ENCODE measurements around the gene GPR4.
A peak's percentile ranks its signal among the peaks of the same experiment; 100 is the strongest.

GPR4 gene

DNA sequence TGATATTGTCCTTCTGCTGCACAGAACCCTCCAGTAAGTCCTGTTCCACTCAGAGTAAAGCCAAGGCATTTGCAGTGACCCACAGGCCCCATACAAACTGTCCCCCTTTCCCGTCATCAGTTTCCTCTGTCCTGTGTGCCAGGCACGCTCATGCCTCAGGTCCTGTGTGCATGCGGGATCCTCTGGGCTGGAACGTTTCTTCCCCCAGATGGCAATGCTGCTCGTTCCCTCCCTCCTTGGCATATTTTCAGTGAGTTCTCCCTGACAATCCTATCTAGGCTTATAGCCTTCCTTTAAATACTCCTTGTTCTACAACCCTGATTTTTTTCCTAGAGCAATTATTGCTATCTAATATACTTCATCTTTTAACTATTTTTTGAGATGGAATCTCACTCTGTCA lies 23.2 kb downstream of the GPR4 start:
- Histone ChIP-seq H2BK5ac (ENCODE audit: low read depth, low read length, poor library complexity, severe bottlenecking) (no peak overlapping the region), H3K9me3 (ENCODE audit: control insufficient read depth, low read length) (no peaks in the 10 kb centered on the region), H3K4me1 (ENCODE audit: control insufficient read depth, insufficient read depth, low read depth, low read length) (peaks cover 20% of the 10 kb centered on the region), H2AK5ac (ENCODE audit: low read length, severe bottlenecking) (peak overlapping the region; percentile 50), H2BK120ac (ENCODE audit: low read depth, low read length) (no peak overlapping the region), H4K8ac (ENCODE audit: low read length) (peak overlapping the region; percentile 10), H2BK15ac (ENCODE audit: low read depth, poor library complexity, severe bottlenecking) (no peak overlapping the region), H2AFZ (ENCODE audit: low read depth, low read length) (no peak overlapping the region), H4K91ac (ENCODE audit: low read length) (no peak overlapping the region), H3K27me3 (ENCODE audit: control insufficient read depth in 1 of 2, insufficient read depth in 1 of 2, low read length in 2 of 2) (no peaks in the 10 kb centered on the region), H3K36me3 (ENCODE audit: control insufficient read depth in 1 of 2, insufficient read depth in 2 of 2, low read depth in 1 of 2, low read length in 2 of 2) (peaks cover 7 to 14% of the 10 kb centered on the region in 2 experiments), H3K9ac (ENCODE audit: low read length) (peak overlapping the region; percentile 64), H3K27ac (ENCODE audit: low read length, poor library complexity, severe bottlenecking) (peak overlapping the region; percentile 6), H3K4me3 (ENCODE audit: insufficient read depth in 1 of 2, low read depth in 1 of 2, low read length in 2 of 2) (no peak overlapping the region), H3K23ac (ENCODE audit: low read length in 2 of 2) (no peak overlapping the region), H3K79me1 (replicated peaks; ENCODE audit: low read length, poor library complexity, severe bottlenecking) (peaks cover 22% of the 10 kb centered on the region), H2BK12ac (ENCODE audit: low read length in 2 of 2) (peak overlapping the region in 1 of 2 experiments; percentile 9), H3K4ac (ENCODE audit: low read depth in 1 of 2, low read length in 2 of 2) (peak overlapping the region in 1 of 2 experiments; percentile 71), H3K4me2 (ENCODE audit: low read length, poor library complexity, severe bottlenecking) (no peak overlapping the region), H3K14ac (ENCODE audit: low read length in 2 of 2) (peak overlapping the region in 1 of 2 experiments; percentile 35), H3K18ac (ENCODE audit: low read depth in 1 of 2, low read length in 2 of 2) (peak overlapping the region; percentile 11 to 40)
- WGBS = 94% methylated on average over 5 of the region's 5 CpGs
- no peak for DNase-seq

DNA sequence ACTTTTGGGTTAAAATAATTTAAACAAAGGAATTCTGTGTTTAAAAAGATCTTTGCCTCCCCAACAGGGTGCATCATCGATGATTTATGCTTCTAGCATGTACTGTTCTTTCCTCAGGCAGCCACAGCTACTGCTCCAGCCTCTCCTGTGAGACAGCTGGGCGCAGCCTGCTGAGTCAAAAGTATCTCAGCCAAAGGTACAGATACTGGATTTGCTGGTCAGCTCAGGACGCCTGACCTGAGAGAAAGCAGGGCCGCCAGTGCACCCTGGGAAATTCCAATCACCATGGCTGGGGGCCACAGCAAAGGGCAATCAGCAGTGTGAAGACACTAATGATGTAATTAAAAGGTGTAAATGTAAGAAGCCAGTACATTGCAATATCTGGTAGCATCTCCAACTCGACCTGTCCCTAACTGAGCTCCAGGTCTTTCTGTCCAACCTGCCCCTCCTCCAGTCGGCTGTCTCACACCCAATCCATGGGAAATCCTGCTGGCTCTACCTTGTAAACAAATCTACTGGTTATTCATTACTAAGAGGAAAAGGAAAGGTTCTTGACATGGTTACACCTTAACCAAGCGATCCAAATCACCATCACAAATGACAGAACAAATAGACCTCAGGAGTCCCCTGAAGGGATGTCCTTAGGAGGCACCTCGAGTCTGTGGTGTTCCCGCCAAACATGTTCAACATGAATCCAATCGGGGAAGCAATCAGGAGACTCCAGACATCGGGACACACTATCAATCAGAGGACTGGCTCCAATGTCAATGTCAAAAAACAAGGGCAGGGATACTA lies 24.7 kb downstream of the GPR4 start:
- 35% methylated on average over 11 of the region's 11 CpGs for WGBS
- peak; percentile 93 for DNase-seq
- peaks cover 20% of the 10 kb centered on the region for H3K4me1 ChIP-seq (ENCODE audit: control insufficient read depth, insufficient read depth, low read depth, low read length)
- peak overlapping the region in 1 of 2 experiments; percentile 21 for H3K4me3 ChIP-seq (ENCODE audit: insufficient read depth in 1 of 2, low read depth in 1 of 2, low read length in 2 of 2)
- H2AK5ac ChIP-seq (ENCODE audit: low read length, severe bottlenecking) = no peak overlapping the region
- peaks cover 26% of the 10 kb centered on the region for H3K79me1 ChIP-seq (replicated peaks; ENCODE audit: low read length, poor library complexity, severe bottlenecking)
- peak overlapping the region; percentile 95 for H3K27ac ChIP-seq (ENCODE audit: low read length, poor library complexity, severe bottlenecking)
- no peaks in the 10 kb centered on the region for H3K27me3 ChIP-seq (ENCODE audit: control insufficient read depth in 1 of 2, insufficient read depth in 1 of 2, low read length in 2 of 2)
- H2BK12ac ChIP-seq (ENCODE audit: low read length in 2 of 2) = peak overlapping the region; percentile 2 to 95
- H4K91ac ChIP-seq (ENCODE audit: low read length) = no peak overlapping the region
- peaks cover 7 to 14% of the 10 kb centered on the region in 2 experiments for H3K36me3 ChIP-seq (ENCODE audit: control insufficient read depth in 1 of 2, insufficient read depth in 2 of 2, low read depth in 1 of 2, low read length in 2 of 2)
- H2BK5ac ChIP-seq (ENCODE audit: low read depth, low read length, poor library complexity, severe bottlenecking) = peak overlapping the region; percentile 40
- H3K23ac ChIP-seq (ENCODE audit: low read length in 2 of 2) = no peak overlapping the region
- H2BK15ac ChIP-seq (ENCODE audit: low read depth, poor library complexity, severe bottlenecking) = peak overlapping the region; percentile 34
- H3K4ac ChIP-seq (ENCODE audit: low read depth in 1 of 2, low read length in 2 of 2) = peak overlapping the region; percentile 30 to 84
- H3K14ac ChIP-seq (ENCODE audit: low read length in 2 of 2) = no peak overlapping the region
- H3K9me3 ChIP-seq (ENCODE audit: control insufficient read depth, low read length) = no peaks in the 10 kb centered on the region
- peak overlapping the region; percentile 23 to 76 for H3K18ac ChIP-seq (ENCODE audit: low read depth in 1 of 2, low read length in 2 of 2)
- peak overlapping the region; percentile 55 for H3K4me2 ChIP-seq (ENCODE audit: low read length, poor library complexity, severe bottlenecking)
- H4K8ac ChIP-seq (ENCODE audit: low read length) = peak overlapping the region; percentile 4
- peak overlapping the region; percentile 60 for H3K9ac ChIP-seq (ENCODE audit: low read length)
- no peak overlapping the region for H2AFZ ChIP-seq (ENCODE audit: low read depth, low read length)
- H2BK120ac ChIP-seq (ENCODE audit: low read depth, low read length) = no peak overlapping the region

DNA sequence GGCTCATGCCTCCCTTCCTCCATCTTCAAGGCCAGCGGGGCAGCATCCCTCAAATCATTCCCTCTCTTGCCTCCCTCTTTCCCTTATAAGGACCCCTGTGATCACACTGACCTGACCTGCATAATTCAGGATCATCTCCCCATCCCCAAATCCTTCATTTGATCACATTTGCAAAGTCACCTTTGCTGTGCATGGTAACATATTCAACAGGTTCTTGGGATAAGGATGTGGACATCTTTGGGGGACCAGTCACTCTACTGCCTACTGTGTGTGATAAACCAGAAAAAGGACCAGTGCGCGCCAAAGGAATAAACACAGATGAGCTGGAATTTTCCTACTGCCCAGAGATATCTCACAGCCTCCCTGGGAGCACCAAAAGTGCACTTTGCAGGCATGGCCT lies 25.3 kb downstream of the GPR4 start:
- H3K9ac ChIP-seq (ENCODE audit: low read length) = peak overlapping the region; percentile 56
- peak overlapping the region; percentile 18 for H4K91ac ChIP-seq (ENCODE audit: low read length)
- H3K23ac ChIP-seq (ENCODE audit: low read length in 2 of 2) = no peak overlapping the region
- peak overlapping the region in 1 of 2 experiments; percentile 59 for H2BK12ac ChIP-seq (ENCODE audit: low read length in 2 of 2)
- WGBS = 71% methylated on average over 3 of the region's 3 CpGs
- H3K4me2 ChIP-seq (ENCODE audit: low read length, poor library complexity, severe bottlenecking) = peak overlapping the region; percentile 14
- H3K27me3 ChIP-seq (ENCODE audit: control insufficient read depth in 1 of 2, insufficient read depth in 1 of 2, low read length in 2 of 2) = no peaks in the 10 kb centered on the region
- no peak overlapping the region for H2AFZ ChIP-seq (ENCODE audit: low read depth, low read length)
- peak overlapping the region in 1 of 2 experiments; percentile 24 for H3K4ac ChIP-seq (ENCODE audit: low read depth in 1 of 2, low read length in 2 of 2)
- H2BK120ac ChIP-seq (ENCODE audit: low read depth, low read length) = peak overlapping the region; percentile 64
- peak overlapping the region; percentile 73 for H2AK5ac ChIP-seq (ENCODE audit: low read length, severe bottlenecking)
- DNase-seq = no peak
- H2BK5ac ChIP-seq (ENCODE audit: low read depth, low read length, poor library complexity, severe bottlenecking) = peak overlapping the region; percentile 11
- peak overlapping the region in 1 of 2 experiments; percentile 28 for H3K18ac ChIP-seq (ENCODE audit: low read depth in 1 of 2, low read length in 2 of 2)
- peaks cover 26% of the 10 kb centered on the region for H3K79me1 ChIP-seq (replicated peaks; ENCODE audit: low read length, poor library complexity, severe bottlenecking)
- H4K8ac ChIP-seq (ENCODE audit: low read length) = peak overlapping the region; percentile 55
- no peak overlapping the region for H2BK15ac ChIP-seq (ENCODE audit: low read depth, poor library complexity, severe bottlenecking)
- peak overlapping the region; percentile 95 for H3K27ac ChIP-seq (ENCODE audit: low read length, poor library complexity, severe bottlenecking)
- peak overlapping the region in 1 of 2 experiments; percentile 7 for H3K4me3 ChIP-seq (ENCODE audit: insufficient read depth in 1 of 2, low read depth in 1 of 2, low read length in 2 of 2)
- peaks cover 7 to 11% of the 10 kb centered on the region in 2 experiments for H3K36me3 ChIP-seq (ENCODE audit: control insufficient read depth in 1 of 2, insufficient read depth in 2 of 2, low read depth in 1 of 2, low read length in 2 of 2)
- H3K14ac ChIP-seq (ENCODE audit: low read length in 2 of 2) = no peak overlapping the region
- no peaks in the 10 kb centered on the region for H3K9me3 ChIP-seq (ENCODE audit: control insufficient read depth, low read length)
- peaks cover 19% of the 10 kb centered on the region for H3K4me1 ChIP-seq (ENCODE audit: control insufficient read depth, insufficient read depth, low read depth, low read length)

DNA sequence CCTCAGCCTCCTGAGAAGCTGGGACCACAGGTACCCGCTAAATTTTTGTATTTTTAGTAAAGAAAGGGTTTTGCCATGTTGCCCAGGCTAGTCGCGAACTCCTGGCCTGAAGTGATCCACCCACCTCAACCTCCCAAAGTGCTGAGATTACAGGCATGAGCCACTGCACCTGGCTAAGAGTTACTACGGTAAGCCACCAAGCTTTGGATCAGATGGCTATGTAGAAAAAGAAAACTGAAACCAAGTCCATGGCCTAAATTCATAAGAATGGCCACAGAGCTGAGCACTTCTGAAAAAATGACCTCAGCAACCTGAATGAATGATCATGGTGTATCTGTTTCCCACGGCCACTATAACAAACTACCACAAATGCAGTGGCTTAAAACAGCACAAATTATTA lies 26.8 kb downstream of the GPR4 start:
- no peak overlapping the region for H2BK12ac ChIP-seq (ENCODE audit: low read length in 2 of 2)
- no peak overlapping the region for H3K4me2 ChIP-seq (ENCODE audit: low read length, poor library complexity, severe bottlenecking)
- no peak overlapping the region for H3K4me3 ChIP-seq (ENCODE audit: insufficient read depth in 1 of 2, low read depth in 1 of 2, low read length in 2 of 2)
- no peak overlapping the region for H4K91ac ChIP-seq (ENCODE audit: low read length)
- H3K36me3 ChIP-seq (ENCODE audit: control insufficient read depth in 1 of 2, insufficient read depth in 2 of 2, low read depth in 1 of 2, low read length in 2 of 2) = peaks cover 0 to 5% of the 10 kb centered on the region in 2 experiments
- no peak overlapping the region for H2AK5ac ChIP-seq (ENCODE audit: low read length, severe bottlenecking)
- no peak overlapping the region for H2BK5ac ChIP-seq (ENCODE audit: low read depth, low read length, poor library complexity, severe bottlenecking)
- no peak overlapping the region for H2BK15ac ChIP-seq (ENCODE audit: low read depth, poor library complexity, severe bottlenecking)
- DNase-seq = peak; percentile 34
- H3K27me3 ChIP-seq (ENCODE audit: control insufficient read depth in 1 of 2, insufficient read depth in 1 of 2, low read length in 2 of 2) = no peaks in the 10 kb centered on the region
- no peak overlapping the region for H3K23ac ChIP-seq (ENCODE audit: low read length in 2 of 2)
- no peak overlapping the region for H3K9ac ChIP-seq (ENCODE audit: low read length)
- no peak overlapping the region for H2BK120ac ChIP-seq (ENCODE audit: low read depth, low read length)
- no peak overlapping the region for H3K27ac ChIP-seq (ENCODE audit: low read length, poor library complexity, severe bottlenecking)
- 100% methylated on average over 2 of the region's 5 CpGs for WGBS
- H2AFZ ChIP-seq (ENCODE audit: low read depth, low read length) = no peak overlapping the region
- H3K4ac ChIP-seq (ENCODE audit: low read depth in 1 of 2, low read length in 2 of 2) = no peak overlapping the region
- H3K79me1 ChIP-seq (replicated peaks; ENCODE audit: low read length, poor library complexity, severe bottlenecking) = peaks cover 21% of the 10 kb centered on the region
- H3K18ac ChIP-seq (ENCODE audit: low read depth in 1 of 2, low read length in 2 of 2) = no peak overlapping the region
- no peak overlapping the region for H3K14ac ChIP-seq (ENCODE audit: low read length in 2 of 2)
- H3K4me1 ChIP-seq (ENCODE audit: control insufficient read depth, insufficient read depth, low read depth, low read length) = peaks cover 19% of the 10 kb centered on the region
- H3K9me3 ChIP-seq (ENCODE audit: control insufficient read depth, low read length) = no peaks in the 10 kb centered on the region
- H4K8ac ChIP-seq (ENCODE audit: low read length) = no peak overlapping the region
